Erythroblast (primary cell): ENCODE measurements around the gene TMX2.

Experiments
- GATA1 ChIP-seq: IDR thresholded peaks from 2 replicates; pipeline ENCODE4 v1.6.1; 2011; ENCODE audit warnings: low read depth, mild to moderate bottlenecking, control low read depth, low read length, moderate library complexity
- POLR2A ChIP-seq: IDR thresholded peaks from 2 replicates; pipeline ENCODE4 v1.6.1; 2011; ENCODE audit warnings: mild to moderate bottlenecking, low read length

GRCh38 chr11:57773026-57773598 lies 60.7 kb downstream of the TMX2 start:
- TF ChIP-seq POLR2A (no peak), GATA1 (no peak)
